HL-60 (cell line): ENCODE results near the gene GPS1.

Source experiments
- CTCF ChIP-seq: IDR thresholded peaks from one replicate; pipeline ENCODE4 v1.5.1; 2011; ENCODE audit warnings: low read length, control low read depth, inconsistent platforms; ENCODE audit not compliant: insufficient read depth
- GABPA ChIP-seq: IDR thresholded peaks from 2 replicates; pipeline ENCODE4 v1.6.1; 2012; ENCODE audit warnings: low read depth
- POLR2AphosphoS5 ChIP-seq: IDR thresholded peaks from 2 replicates; pipeline ENCODE4 v1.6.1; 2012; ENCODE audit warnings: low read depth
- TF ChIP-seq, protein P1 (sequence below): IDR thresholded peaks from 2 replicates; pipeline ENCODE4 v1.6.1; 2012; ENCODE audit warnings: low read depth; ENCODE audit not compliant: insufficient replicate concordance

DNA sequence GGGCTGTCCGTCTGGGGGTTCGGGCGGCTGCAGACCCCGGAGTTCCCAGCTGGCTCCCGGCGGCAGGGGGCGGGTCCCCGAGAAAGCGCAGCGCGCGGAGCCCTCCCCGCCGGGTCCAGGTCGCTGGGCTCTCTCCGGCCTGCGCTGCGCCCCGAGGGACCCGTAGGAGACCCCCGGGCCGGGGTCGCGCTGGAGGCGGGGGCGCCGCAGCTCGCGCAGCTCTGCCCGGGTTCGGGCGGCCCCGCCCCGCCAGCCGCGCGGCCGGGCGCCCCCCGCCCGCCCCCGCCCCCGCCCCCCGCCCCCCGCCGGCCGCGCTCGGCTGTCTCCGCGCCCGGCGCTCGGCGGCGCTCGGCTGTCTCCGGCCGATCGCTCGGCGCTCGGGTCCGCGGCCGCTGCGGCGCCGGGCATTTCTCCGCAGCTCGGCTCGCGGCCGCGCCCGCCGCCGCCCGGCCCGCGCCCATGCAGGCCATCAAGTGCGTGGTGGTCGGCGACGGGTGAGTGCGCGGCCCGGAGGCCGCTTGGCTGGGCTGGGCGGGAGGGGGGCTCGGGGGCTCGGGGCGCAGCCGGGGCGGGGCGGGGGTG, 20.3 kb upstream of the GPS1 start, which contains the start of gene RAC3:
- TF ChIP-seq CTCF (no peak), POLR2AphosphoS5 (no peak), GABPA (no peak)
- TF ChIP-seq, protein P1, sequence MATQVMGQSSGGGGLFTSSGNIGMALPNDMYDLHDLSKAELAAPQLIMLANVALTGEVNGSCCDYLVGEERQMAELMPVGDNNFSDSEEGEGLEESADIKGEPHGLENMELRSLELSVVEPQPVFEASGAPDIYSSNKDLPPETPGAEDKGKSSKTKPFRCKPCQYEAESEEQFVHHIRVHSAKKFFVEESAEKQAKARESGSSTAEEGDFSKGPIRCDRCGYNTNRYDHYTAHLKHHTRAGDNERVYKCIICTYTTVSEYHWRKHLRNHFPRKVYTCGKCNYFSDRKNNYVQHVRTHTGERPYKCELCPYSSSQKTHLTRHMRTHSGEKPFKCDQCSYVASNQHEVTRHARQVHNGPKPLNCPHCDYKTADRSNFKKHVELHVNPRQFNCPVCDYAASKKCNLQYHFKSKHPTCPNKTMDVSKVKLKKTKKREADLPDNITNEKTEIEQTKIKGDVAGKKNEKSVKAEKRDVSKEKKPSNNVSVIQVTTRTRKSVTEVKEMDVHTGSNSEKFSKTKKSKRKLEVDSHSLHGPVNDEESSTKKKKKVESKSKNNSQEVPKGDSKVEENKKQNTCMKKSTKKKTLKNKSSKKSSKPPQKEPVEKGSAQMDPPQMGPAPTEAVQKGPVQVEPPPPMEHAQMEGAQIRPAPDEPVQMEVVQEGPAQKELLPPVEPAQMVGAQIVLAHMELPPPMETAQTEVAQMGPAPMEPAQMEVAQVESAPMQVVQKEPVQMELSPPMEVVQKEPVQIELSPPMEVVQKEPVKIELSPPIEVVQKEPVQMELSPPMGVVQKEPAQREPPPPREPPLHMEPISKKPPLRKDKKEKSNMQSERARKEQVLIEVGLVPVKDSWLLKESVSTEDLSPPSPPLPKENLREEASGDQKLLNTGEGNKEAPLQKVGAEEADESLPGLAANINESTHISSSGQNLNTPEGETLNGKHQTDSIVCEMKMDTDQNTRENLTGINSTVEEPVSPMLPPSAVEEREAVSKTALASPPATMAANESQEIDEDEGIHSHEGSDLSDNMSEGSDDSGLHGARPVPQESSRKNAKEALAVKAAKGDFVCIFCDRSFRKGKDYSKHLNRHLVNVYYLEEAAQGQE = no peak
